HFFc6 (cell line): Measurements from ENCODE around the gene CBX7. TPM values are rescaled to one million over a fixed set of nuclear protein-coding genes. Genes with fewer than 3 reads are reported as not detected.
A peak's percentile ranks its signal among the peaks of the same experiment; 100 is the strongest.
"Not testable (repeated sequence)": the region's sequence is repeated elsewhere in the genome, so short reads cannot be mapped to it uniquely, and the experiment has no call there.

Experiments used
- DNase-seq: peaks from one replicate; pipeline ENCODE4 v3.0.0-alpha.2; 2018
- H3K27ac Mint-ChIP-seq: 2 replicates; pipeline ENCODE4 v1.8.0; 2020; ENCODE audit warnings: mild to moderate bottlenecking, mixed read lengths
- H3K27me3 Mint-ChIP-seq: 2 replicates; pipeline ENCODE4 v1.8.0; 2021; ENCODE audit warnings: mild to moderate bottlenecking, moderate library complexity, mixed read lengths; ENCODE audit not compliant: insufficient read depth
- H3K36me3 Mint-ChIP-seq: 2 replicates; pipeline ENCODE4 v1.8.0; 2021; ENCODE audit warnings: low read depth, mixed read lengths
- H3K4me1 Mint-ChIP-seq: 2 replicates; pipeline ENCODE4 v1.8.0; 2020; ENCODE audit warnings: low read depth, mixed read lengths
- H3K4me3 Mint-ChIP-seq: 2 replicates; pipeline ENCODE4 v1.8.0; 2020; ENCODE audit warnings: mild to moderate bottlenecking, moderate library complexity, mixed read lengths
- H3K9me3 Mint-ChIP-seq: 2 replicates; pipeline ENCODE4 v1.8.0; 2020; ENCODE audit warnings: mild to moderate bottlenecking, mixed read lengths
- CTCF ChIP-seq: fragments of 200-600 bp; sonication (generic); IDR thresholded peaks from 2 replicates; pipeline ENCODE4 v1.5.0; 2021; ENCODE audit warnings: antibody characterized with exemption, mild to moderate bottlenecking
- total RNA-seq, 6 experiments: library from RNA; stranded (reverse); fragmentation: NEBNext Ultra II Directional; extraction: Animal tissue kit (Norgen Biotek cat#: 25700); gene quantifications; 2 replicates in 1 of 6; 3 replicates in 5 of 6; pipeline ENCODE4 v1.2.3, GENCODE V29; 2021

Gene CBX7
- total RNA-seq, 6 experiments from 2014 or later: 6.2 to 7.2 (median 6.8) TPM

- Mint-ChIP-seq H3K36me3 (no peaks in the 10 kb centered on the region), H3K4me1 (peaks cover 67% of the 10 kb centered on the region), H3K27me3 (peaks cover 10% of the 10 kb centered on the region), H3K27ac (peak overlapping the region; percentile 98), H3K9me3 (no peaks in the 10 kb centered on the region), H3K4me3 (peak overlapping the region; percentile 70)
- no peak for TF ChIP-seq CTCF
- DNase-seq: no peak
These were observed 21.5 kb upstream of the CBX7 start for GRCh38 chr22:39173787-39174497.

- Mint-ChIP-seq H3K27me3 (peaks cover 14% of the 10 kb centered on the region), H3K4me1 (peaks cover 59% of the 10 kb centered on the region), H3K36me3 (no peaks in the 10 kb centered on the region), H3K27ac (peak overlapping the region; percentile 98), H3K9me3 (no peaks in the 10 kb centered on the region), H3K4me3 (no peak overlapping the region)
- TF ChIP-seq CTCF: no peak
- DNase-seq: no peak
These were observed 20.7 kb upstream of the CBX7 start for GRCh38 chr22:39173050-39173706.

- H3K27ac Mint-ChIP-seq: peak overlapping the region; percentile 98; the same call in 1 of the 2 replicates
- peaks cover 52% of the 10 kb centered on the region for H3K4me1 Mint-ChIP-seq
- DNase-seq, H3K36me3 Mint-ChIP-seq, H3K9me3 Mint-ChIP-seq, H3K4me3 Mint-ChIP-seq: not testable (repeated sequence)
- peaks cover 18% of the 10 kb centered on the region for H3K27me3 Mint-ChIP-seq
These were observed 20.0 kb upstream of the CBX7 start for GRCh38 chr22:39172265-39173049.

- no peak overlapping the region for H3K27ac Mint-ChIP-seq
- no peaks in the 10 kb centered on the region; the same call in 1 of the 2 replicates for H3K9me3 Mint-ChIP-seq
- no peak overlapping the region for H3K4me3 Mint-ChIP-seq
- H3K4me1 Mint-ChIP-seq: peaks cover 46% of the 10 kb centered on the region
- no peak for TF ChIP-seq CTCF
- peaks cover 24% of the 10 kb centered on the region for H3K27me3 Mint-ChIP-seq
- H3K36me3 Mint-ChIP-seq: no peaks in the 10 kb centered on the region
- no peak for DNase-seq
These were observed 19.3 kb upstream of the CBX7 start for GRCh38 chr22:39171623-39172264.

GRCh38 chr22:39170825-39171622 lies 18.5 kb upstream of the CBX7 start:
- H3K27me3 Mint-ChIP-seq: peaks cover 24% of the 10 kb centered on the region
- H3K27ac Mint-ChIP-seq: no peak overlapping the region
- H3K36me3 Mint-ChIP-seq: no peaks in the 10 kb centered on the region
- peaks cover 4% of the 10 kb centered on the region for H3K9me3 Mint-ChIP-seq
- H3K4me1 Mint-ChIP-seq: peaks cover 39% of the 10 kb centered on the region
- peak; percentile 98 for TF ChIP-seq CTCF
- 0 out of 2 replicates have a peak overlapping the region, but pooled peaks have one; percentile 26 for H3K4me3 Mint-ChIP-seq
- peak; percentile 54 for DNase-seq
